NOMO-1 treated with dmso at 0.1 percent for 144 hours (cell line): Measurements from ENCODE around the gene TYW1.
A peak's percentile ranks its signal among the peaks of the same experiment; 100 is the strongest.
"Not testable (repeated sequence)": the region's sequence is repeated elsewhere in the genome, so short reads cannot be mapped to it uniquely, and the experiment has no call there.

Experiments
- DNase-seq: peaks from one replicate; lab custom pipeline; 2025; ENCODE audit not compliant: unreplicated experiment; lab: John Stamatoyannopoulos, UW

TYW1 gene

DNA sequence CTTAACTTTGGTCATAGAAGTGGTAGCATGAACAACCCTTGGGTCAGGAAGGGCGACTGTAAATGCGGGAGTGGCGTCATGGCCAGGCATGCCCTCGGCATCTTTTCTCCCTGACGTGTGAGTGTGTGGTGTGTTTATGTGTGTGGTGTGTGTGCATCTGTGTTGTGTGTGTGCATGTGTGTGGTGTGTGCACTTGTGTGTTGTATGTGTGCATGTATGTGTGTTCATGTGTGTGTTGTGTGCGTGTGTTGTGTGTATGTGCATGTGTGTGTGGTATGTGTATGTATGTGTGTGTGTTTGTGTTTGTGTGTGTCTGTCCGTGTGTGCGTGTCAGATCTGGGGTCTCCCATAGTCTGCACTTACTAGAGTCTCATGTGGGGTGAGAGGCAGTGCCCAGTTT, 192.5 kb downstream of the TYW1 start:
- not testable (repeated sequence) for DNase-seq

DNA sequence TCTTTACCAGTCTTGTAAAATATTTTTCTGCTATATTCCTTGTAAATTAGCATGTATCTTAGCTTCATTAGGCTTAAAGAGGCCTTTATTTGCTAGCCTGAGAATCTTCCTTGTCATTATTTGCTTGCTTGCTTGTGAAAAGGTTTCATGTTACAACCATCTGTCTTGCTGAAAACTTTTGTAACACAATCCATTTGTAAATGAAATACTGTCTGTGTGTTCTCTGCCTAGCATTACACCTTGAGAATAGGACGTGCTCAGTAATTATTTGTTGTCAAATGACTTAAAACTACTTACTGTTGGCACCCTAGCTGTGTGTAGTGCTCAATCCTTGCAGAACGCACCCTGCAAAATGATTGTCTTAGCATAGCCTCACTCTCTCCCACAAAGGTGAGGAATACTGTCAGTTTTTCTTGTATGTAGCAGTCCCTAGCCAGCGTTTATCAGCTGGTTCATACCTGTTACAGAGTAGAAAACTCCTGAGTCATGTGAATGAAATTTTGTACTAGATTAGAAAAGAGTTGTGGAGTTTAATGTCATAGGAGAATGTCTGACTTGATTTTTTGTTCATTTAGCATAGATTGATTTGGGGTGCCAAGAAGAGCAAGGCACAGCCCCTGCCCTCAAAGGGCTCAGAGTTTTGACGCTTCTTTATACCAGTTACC, 193.3 kb downstream of the TYW1 start:
- DNase-seq, result not testable (repeated sequence)

GRCh38 chr7:67191002-67191720, 194.5 kb downstream of the TYW1 start:
- not testable (repeated sequence) for DNase-seq

DNA sequence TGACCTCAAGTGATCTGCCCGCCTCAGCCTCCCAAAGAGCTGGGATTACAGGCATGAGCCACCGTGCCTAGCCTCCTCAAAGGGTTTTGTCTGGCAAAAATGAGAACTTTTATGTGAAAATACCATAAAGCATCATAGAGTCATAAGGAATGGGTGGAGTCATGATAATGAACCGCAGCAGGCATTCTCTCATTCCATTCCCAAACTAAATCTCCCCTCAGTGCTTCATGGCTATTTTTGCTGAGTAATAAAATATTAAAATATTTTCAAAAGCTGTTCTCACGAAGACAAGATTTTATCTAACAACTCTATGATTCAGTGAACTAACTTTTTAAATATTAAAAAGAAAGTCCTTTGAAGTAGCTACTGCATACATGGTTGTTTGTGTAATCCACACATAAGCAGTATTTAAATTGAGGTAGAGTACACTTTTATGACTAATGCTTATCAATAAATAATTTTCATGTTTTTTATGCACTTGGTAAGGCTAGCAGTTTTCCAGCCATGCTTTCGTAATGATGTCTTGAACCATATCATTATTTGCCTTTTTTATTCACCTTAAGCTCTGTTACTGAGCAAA, 195.6 kb downstream of the TYW1 start:
- not testable (repeated sequence) for DNase-seq

- DNase-seq, result not testable (repeated sequence)
Measured at GRCh38 chr7:67192889-67193613, 196.4 kb downstream of the TYW1 start.

DNA sequence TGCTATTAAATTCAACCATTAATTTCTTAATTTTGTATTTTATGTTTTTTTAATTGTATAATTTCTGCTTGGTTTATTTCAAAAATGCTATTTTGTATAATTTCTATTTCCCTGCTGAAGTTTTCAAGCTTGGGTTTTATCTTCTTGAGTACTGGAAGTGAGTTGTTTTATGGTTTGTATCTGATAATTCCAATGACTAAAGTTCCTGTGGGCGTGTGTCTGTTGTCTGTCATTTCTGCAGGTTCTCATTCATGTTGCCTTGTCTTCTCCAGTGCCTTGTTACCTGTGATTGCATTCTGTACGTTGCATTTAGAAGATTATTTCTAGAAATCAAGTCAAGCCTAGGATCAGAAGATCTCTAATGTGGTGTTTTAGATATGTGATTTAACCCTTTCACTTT, 199.5 kb downstream of the TYW1 start:
- not testable (repeated sequence) for DNase-seq

GRCh38 chr7:67198865-67199526, 202.4 kb downstream of the TYW1 start:
- not testable (repeated sequence) for DNase-seq

DNA sequence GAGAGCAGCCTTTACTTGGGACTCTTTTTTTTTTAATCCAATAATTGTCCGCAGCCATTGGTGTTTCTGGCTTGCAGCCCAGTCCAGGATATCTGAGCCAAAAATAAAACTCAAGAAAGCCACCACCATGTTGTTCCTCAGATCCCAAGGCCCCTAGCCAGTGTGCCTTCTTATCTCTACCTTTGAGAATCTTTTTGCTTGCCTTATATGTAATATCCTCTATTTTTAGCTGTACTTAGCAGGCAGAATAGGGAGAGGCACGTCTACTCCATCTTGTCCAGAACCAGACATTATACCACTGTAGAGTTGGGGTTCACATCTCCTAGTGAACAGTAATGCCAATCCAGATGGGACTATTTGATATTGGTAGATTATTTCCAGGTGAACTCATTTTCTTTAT, 209.1 kb downstream of the TYW1 start:
- not testable (repeated sequence) for DNase-seq

DNA sequence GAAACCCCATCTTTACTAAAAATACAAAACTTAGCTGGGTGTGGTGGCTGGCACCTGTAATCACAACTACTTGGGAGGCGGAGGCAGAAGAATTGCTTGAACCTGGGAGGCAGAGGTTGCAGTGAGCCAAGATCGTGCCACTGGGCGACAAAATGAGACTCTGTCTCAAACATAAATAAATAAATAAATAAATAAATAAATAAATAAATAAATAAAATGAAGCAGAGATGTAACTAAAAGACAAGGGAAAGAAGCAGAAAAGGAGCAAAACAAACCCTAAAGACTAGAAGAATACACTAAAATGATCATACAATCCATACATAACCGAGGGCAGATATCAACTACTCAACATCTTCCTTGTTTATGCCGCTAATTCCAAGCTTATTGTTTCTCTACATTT, 209.8 kb downstream of the TYW1 start:
- no peak for DNase-seq

- not testable (repeated sequence) for DNase-seq
Measured at GRCh38 chr7:67208656-67209055, 212.0 kb downstream of the TYW1 start.

- no peak for DNase-seq
Measured at GRCh38 chr7:67209256-67209655, 212.6 kb downstream of the TYW1 start.

DNA sequence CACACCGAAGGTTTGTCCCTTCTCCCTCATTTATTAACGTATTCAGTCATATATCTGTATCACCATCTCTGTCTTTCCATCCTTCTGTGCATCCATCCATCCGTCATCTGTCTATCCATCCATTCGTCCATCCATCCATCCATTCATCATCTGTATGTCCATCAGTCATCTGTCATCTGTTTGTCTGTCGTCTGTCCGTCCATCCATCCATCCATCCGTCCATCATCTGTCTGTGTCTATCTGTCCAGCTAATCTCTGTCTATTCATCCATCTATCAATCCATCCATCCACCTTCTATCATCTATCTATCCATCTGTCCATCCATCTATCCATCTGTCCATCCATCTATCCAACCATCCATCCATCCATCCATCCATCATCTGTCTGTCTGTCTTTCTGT, 213.9 kb downstream of the TYW1 start:
- DNase-seq, result no peak

- peak; percentile 36 for DNase-seq
Measured at GRCh38 chr7:67211650-67212330, 215.2 kb downstream of the TYW1 start.

DNA sequence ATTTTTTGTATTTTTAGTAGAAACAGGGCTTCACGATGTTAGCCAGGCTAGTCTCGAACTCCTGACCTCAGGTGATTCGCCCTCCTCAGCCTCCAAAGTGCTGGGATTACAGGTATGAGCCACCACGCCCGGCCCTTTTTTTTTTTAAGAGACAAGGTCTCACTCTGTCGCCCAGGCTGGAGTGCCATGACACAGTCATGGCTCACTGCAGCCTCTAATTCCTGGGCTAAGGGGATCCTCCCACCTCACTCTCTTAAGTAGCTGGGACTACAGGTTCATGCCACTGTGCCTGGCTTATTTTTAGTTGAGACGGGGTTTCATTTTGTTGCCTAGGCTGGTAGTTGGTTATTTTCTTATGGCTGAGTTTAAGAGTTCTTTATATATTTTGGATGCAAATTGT, 216.4 kb downstream of the TYW1 start:
- not testable (repeated sequence) for DNase-seq

DNA sequence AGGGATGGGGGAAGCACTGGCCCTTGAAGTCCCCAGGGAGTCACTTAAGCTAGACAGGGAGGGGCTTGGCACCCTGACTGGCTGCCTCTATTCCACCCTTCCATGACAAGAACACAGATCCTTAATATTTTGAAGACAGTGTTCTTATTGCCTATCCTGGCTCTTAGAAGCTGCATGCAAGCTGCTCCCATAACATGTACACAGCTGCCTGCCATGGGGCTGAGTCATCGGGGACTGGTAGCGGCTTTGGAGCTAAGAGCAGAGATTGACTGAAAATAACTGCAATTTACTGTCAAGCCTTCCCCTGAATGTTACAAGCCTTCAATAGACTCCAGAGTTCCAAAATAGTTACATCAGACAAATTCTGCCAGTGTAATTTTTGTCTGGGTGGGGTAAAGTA, 226.9 kb downstream of the TYW1 start:
- DNase-seq, result not testable (repeated sequence)

DNA sequence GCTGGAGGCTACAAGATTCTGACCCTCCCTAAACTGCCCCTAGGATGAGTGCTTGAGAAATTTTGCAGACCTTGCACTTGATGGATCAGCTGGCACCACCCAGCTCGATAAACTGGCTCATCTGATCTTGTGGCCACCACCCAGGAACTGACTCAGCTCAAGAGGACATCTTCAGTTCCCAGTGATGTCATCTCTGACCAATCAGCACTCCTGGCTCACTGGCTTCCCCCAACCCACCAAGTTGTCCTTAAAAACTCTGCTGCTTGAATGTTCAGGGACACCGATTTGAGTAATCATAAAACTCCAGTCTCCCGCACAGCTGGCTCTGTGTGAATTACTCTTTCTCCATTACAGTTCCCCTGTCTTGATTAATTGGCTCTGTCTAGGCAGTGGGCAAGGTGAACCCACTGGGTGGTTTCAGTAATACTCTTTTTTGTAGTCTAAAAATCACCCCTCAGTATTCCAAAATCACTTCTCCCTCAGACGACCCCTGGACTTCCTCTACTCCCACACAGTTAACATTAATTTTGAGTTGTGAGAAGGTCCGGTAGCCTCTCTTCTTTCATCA, 229.8 kb downstream of the TYW1 start:
- DNase-seq, result not testable (repeated sequence)

DNA sequence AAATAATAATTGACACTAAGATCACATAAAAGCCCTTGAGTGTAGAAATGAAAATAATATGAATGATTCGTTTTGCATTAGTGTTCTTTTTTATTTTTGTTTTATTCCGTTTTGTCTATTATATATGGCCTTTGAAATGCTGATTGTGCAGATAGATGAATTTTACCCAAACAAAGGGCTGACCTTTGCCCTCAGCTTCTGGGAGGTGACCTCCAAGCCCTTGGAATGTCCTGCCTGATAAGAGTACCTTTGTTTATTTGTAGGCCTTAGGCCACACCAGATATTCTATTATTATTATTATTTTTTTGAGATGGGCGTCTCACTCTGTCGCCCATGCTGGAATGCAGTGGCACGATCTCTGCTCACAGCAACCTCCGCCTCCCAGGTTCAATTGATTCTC, 230.3 kb downstream of the TYW1 start:
- DNase-seq, result not testable (repeated sequence)

GRCh38 chr7:67229018-67229417, 232.4 kb downstream of the TYW1 start:
- not testable (repeated sequence) for DNase-seq

DNA sequence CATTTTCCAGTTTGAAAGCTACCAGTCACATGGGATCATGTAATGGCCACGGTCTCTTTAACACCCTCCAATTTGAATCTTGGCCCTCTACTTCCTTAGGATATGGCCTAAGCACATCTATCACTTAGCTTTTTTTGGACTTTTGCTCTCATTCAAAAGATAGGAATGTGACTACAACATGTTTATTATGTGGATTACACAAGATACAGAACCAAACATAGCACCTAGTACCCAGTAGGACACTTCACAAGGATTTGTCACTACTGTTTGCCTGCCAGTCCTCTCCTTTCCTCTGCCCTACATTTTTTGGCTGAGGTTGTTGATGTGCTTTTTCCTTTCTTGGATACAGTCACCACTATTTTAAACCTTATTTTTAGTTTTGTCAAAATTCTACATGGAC, 233.4 kb downstream of the TYW1 start:
- not testable (repeated sequence) for DNase-seq

DNA sequence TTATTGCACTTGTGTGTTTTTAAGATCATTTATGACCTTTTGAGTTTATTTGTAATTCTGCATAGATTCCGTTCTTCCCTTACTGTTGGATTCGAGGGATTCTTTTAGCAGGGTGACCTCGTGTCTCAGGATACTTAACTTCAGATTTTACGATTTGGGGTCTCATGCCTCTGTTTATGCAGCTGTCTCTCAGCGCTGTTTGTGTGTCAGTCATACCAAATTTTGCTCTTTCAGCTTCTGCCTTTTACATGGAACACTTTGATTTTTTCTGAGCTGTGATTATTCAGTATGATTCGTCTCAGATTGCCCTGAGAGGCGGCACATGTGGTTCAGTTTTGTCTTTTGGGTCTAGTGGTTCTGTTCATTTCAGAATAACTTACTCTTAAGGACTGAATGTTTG, 236.9 kb downstream of the TYW1 start:
- DNase-seq, result not testable (repeated sequence)
